Mesenchymal stem cell (in vitro differentiated cells and primary cell): ENCODE data around the gene FLOT2. TPM values are rescaled to one million over a fixed set of nuclear protein-coding genes. Genes with fewer than 3 reads are reported as not detected.

Experiments used
- small RNA-seq: library from polyadenylated mRNA; stranded (forward); fragments of <200 nt; extraction: miRNeasy Mini kit (QIAGEN cat#:217004); gene quantifications from one replicate; pipeline ENCODE3, GENCODE V24; 2013; ENCODE audit warnings: low read depth

The FLOT2 gene

Small RNAs within 50 kb of the gene (small RNA-seq; reads per million reads assigned to genes)
- not detected for gene RF00019
